HG02885 (cell line): ENCODE results near the gene FARS2.
"Not testable (repeated sequence)": the region's sequence is repeated elsewhere in the genome, so short reads cannot be mapped to it uniquely, and the experiment has no call there.

Source experiments
- ATAC-seq: cut with Tn5 transposase; IDR thresholded peaks from one replicate; pipeline ENCODE4 v1.9.1; 2021; ENCODE audit warnings: mild to moderate bottlenecking; ENCODE audit not compliant: unreplicated experiment, poor library complexity

FARS2 gene

DNA sequence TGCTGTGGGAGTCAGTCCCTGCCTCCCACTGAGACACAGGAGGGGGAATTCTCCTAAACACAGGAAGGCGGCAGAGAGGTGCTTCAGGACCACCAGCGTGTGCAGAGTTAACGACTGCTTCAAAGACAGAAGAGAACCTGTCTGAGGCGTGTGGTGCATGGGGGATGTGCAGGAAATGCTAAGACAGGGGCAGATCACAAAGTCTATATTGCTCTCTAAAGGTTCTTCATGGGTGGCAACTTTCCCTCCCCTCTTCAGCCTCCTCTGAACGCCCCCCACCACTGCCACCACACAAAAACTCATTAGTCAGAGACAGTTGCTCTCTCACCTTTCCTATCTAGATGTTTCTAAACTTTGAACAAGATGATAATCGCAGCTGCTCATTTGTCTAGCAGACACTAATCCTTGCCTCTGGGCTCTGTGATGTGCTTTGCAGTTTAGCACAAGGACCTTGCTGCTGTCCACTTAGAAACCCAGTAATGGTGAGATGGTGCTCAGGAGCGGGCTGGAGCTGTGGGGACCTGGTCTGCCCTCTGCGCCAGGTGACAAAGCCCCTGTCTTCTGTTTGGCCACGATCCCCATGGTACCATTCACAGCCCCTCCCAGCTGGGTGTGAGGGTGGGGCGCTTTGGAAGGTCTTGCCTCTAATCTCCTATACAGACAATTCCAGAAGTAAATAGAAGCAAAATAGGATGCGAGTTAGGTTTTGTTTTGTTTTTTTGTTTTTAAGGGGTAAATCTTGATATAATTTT lies 525.8 kb downstream of the FARS2 start:
- ATAC-seq: no peak

DNA sequence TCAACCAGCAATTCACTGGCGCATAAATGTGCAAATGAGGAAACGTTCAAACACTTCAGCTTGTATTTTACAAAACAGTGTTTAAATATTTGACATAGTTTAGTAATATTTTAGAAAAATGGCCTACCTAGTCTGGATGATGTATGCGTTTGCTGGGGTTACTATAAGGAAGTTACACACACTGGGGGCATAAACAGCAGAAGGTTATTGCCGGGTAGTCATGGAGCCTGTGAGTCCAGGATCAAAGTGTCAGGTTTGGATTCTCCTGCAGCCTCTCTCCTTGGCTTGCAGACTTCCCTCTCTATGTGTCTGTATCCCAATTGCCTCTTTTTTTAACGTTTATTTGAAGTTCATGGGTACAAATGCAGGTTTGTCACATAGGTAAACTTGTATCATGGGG lies 528.1 kb downstream of the FARS2 start:
- not testable (repeated sequence) for ATAC-seq

DNA sequence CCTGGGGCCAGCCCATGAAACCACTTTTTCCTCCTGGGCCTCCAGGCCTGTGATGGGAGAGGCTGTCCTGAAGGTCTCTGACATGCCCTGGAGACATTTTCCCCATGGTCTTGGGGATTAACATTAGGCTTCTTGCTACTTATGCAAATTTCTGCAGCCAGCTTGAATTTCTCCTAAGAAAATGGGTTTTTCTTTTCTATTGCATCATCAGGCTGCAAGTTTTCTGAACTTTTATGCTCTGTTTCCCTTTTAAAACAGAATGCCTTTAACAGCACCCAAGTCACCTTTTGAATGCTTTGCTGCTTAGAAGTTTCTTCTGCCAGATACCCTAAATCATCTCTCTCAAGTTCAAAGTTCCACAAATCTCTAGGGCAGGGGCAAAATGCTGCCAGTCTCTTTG lies 535.2 kb downstream of the FARS2 start:
- ATAC-seq: not testable (repeated sequence)

DNA sequence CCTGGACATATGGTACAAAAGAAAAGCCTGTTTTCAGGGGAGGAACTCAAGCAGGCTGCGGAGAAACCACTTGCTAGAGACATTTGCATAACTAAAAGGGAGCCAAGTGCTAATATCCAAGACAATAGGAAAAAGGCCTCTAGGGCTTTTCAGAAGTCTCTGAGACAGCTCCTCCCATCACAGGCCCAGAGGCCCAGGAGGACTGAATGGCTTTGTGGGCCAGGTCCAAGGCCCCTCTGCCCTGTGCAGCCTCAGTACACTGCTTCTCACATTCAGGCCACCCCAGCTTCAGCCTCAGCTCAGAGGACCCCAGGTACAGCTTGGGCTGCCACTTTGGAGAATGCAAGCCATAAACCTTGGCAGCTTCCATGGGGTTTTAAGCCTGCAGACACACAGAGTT lies 545.1 kb downstream of the FARS2 start:
- not testable (repeated sequence) for ATAC-seq

DNA sequence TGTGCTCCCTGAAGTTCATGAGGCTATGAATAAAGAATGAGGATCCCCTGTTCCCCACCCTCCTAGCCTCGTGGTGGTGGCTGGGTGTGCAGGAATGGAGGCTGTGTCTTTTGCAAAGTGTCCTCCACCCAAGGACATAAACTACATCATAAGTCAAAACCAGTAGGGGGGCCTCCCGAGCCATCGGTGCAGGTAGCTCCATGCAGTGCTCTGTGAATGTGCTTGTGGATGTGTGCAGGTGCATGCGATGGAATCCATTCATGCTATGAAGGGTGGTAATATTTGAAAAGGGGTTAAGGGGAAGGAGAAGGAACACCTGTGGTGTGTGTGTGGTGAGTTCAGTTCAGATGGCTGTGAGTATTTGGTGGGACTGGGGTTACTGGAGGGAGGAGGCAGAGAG lies 548.1 kb downstream of the FARS2 start:
- no peak for ATAC-seq

DNA sequence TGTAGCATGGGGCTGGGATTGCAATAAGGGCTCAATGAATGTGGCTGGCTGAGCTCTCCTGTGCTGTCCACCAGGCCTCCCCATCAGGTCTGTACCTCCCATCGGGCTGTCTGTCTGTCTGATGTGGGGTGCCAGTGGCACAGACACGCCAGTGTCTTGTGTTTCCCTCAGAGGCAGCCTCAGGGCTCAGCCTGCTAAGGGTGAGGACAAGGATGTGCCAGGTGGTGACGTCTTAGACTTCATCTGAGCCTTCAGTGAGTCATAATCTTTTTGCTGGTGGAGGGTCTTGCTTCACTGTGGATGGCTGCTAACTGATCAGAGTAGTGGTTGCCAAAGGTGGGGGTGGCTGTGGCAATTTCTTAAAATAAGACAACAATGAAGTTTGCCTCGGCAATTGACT lies 550.7 kb downstream of the FARS2 start:
- ATAC-seq: no peak

DNA sequence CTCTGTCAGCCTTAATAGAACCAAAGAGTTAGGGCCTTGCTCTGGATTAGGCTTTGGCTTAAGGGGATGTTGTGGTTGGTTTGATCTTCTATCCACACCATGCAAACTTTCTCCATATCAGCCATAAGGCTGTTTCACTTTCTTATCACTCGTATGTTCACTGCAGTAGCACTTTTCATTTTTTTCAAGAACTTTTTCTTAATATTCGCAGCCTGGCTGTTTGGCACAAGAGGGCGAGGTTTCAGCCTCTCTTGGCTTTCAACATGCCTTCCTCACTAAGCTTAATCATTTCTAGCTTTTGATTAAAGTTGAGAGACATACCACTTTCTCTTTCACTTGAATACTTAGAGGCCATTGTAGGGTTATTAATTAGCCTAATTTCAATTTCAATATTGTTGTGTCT lies 552.3 kb downstream of the FARS2 start:
- no peak for ATAC-seq

DNA sequence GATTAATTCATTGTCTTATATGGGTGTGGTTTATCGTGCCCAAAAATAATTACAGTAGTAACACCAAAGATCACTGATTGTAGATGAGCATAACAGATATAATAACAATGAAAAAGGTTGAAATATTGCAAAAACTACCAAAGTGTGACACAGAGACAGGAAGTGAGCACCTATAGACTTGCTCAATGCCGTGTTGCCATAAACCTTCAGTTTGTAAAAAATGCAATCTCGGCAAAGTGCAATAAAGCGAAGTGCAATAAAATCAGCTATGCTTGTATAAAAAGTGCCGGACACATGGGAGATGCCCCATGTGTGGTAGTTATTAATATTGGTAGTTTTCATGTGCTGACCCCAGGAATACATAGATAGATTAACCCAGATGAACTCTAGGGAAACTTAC lies 552.8 kb downstream of the FARS2 start:
- no peak for ATAC-seq

DNA sequence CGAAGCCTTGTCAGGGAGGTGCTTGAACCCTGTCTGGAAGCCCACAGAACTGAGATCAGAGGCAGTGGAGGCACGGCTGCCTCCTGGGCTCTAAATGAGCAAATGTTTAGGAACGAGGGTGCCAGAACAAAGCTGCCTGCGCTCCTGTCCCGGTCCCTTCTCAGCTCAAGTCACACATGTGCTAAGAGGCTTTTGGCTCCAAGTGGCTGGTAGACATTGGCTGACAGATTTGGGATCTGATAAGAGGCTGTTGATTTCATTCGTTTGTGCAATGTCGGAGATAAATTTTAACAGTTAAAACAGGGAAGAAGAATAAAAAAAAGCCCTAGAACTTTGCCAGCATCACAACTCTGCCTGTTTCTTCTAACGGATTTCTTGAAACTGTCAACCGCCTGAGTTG lies 553.6 kb downstream of the FARS2 start:
- no peak for ATAC-seq

DNA sequence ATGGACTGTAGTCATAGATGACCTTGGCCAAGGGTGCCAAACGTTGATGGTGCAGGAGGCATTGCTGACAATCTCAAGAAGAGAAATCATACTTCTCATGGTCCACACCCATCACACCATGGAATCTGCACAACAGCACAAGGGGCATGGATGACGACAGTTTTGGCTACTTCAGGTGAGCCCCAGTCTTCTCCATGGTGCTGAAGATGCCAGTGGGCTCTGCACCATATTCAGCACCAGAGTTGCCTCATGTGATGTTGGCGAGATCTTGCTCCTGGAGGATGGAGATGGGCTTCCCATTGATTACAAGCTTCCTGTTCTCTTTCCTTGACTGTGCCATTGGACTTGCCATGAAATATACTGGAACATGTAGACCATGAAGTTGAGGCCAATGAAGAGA lies 556.6 kb downstream of the FARS2 start:
- no peak for ATAC-seq

DNA sequence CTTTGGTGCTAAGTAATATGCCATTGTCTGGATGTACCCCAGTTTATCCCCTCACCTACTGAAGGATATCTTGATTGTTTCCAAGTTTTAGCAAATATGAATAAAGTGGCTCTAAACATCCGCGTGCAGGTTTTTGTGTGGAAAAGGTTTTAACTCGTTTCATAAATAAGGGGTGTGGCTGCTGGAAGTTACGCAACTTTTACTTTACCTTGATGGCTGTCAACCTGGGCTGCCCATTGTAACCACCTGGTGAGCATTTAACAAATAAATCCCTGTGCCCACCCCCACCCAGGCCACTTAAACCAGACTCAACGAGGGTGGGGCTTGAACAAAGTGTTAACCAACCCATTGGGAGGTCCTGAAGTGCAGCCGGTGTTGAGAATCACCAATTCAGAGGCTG lies 557.6 kb downstream of the FARS2 start:
- no peak for ATAC-seq
